Gastrocnemius medialis (tissue), 4 donors: Measurements from ENCODE around the gene POLR2B.

Source experiments
- POLR2A ChIP-seq, 2 donors: fragments of 450-650 bp; IDR thresholded peaks; one replicate each; pipeline ENCODE4 v1.6.1; 2017; ENCODE audit warnings: antibody characterized with exemption in 2 of 2, mild to moderate bottlenecking in 2 of 2, moderate library complexity in 2 of 2
- TF ChIP-seq, protein P1 (sequence below), 5 experiments: fragments of 450-650 bp in 3 of 5; fragments of 200-600 bp in 2 of 5; sonication (generic) in 2 of 5; IDR thresholded peaks in 4 of 5; conservative IDR thresholded peaks in 1 of 5; 1 replicate in 4 of 5; 2 replicates in 1 of 5; pipeline ENCODE4 v1.5.1; 2016 to 2019; ENCODE audit warnings: antibody characterized with exemption in 5 of 5, mild to moderate bottlenecking in 3 of 5, moderate library complexity in 3 of 5

DNA sequence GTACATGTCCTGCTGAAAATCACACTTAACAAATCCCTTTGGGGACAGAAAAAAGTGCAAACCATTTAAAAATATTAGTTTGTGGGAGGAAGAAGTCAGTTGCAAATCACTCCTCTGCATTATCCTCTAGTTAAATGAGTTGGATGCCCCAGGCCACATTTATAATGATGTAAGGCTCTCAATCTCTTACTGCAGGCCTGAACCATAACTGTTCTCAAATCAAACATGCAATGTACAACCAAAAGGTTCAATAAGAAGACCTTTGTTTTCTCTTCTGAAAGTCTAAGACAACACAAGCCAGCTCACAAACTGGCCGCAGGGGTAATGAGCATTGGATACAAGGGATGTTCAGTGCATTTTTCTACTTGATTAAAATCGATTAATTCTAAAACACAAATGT is 91.8 kb downstream of the POLR2B start:
- TF ChIP-seq, protein P1, sequence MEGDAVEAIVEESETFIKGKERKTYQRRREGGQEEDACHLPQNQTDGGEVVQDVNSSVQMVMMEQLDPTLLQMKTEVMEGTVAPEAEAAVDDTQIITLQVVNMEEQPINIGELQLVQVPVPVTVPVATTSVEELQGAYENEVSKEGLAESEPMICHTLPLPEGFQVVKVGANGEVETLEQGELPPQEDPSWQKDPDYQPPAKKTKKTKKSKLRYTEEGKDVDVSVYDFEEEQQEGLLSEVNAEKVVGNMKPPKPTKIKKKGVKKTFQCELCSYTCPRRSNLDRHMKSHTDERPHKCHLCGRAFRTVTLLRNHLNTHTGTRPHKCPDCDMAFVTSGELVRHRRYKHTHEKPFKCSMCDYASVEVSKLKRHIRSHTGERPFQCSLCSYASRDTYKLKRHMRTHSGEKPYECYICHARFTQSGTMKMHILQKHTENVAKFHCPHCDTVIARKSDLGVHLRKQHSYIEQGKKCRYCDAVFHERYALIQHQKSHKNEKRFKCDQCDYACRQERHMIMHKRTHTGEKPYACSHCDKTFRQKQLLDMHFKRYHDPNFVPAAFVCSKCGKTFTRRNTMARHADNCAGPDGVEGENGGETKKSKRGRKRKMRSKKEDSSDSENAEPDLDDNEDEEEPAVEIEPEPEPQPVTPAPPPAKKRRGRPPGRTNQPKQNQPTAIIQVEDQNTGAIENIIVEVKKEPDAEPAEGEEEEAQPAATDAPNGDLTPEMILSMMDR (IDR thresholded peaks at IDR 0.05 in 4 of 5, conservative IDR thresholded peaks at IDR 0.05 in 1 of 5): no peak
- no peak for TF ChIP-seq POLR2A (IDR thresholded peaks at IDR 0.05)
